ENCODE measurements around the gene UHRF1. TPM values are rescaled to one million over a fixed set of nuclear protein-coding genes. Genes with fewer than 3 reads are reported as not detected.

UHRF1 gene
- total and polyA plus RNA-seq, 2 of the 13 experiments (the other 11 are each of a cell fraction or from before 2014, with no cell fraction given) = 6.8 to 78.4 TPM

DNA sequence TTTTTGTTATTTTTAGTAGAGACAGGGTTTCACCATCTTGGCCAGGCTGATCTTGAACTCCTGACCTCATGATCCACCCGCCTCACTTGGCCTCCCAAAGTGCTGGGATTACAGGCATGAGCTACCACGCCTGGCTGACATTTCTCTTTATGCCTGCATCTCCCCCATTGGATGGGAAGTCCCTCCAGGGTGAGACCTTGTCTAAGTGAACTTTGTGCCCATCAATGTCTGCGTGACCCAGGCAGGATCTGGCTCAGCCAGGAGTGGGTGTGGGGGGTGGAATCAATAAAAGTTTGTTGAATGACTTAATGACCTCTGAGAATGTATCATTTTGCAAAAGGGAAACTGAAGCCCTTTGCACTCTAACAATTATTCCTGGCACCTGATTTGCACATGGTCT, 4.8 kb upstream of the UHRF1 start (continued):
- TF ChIP-seq, protein P1, sequence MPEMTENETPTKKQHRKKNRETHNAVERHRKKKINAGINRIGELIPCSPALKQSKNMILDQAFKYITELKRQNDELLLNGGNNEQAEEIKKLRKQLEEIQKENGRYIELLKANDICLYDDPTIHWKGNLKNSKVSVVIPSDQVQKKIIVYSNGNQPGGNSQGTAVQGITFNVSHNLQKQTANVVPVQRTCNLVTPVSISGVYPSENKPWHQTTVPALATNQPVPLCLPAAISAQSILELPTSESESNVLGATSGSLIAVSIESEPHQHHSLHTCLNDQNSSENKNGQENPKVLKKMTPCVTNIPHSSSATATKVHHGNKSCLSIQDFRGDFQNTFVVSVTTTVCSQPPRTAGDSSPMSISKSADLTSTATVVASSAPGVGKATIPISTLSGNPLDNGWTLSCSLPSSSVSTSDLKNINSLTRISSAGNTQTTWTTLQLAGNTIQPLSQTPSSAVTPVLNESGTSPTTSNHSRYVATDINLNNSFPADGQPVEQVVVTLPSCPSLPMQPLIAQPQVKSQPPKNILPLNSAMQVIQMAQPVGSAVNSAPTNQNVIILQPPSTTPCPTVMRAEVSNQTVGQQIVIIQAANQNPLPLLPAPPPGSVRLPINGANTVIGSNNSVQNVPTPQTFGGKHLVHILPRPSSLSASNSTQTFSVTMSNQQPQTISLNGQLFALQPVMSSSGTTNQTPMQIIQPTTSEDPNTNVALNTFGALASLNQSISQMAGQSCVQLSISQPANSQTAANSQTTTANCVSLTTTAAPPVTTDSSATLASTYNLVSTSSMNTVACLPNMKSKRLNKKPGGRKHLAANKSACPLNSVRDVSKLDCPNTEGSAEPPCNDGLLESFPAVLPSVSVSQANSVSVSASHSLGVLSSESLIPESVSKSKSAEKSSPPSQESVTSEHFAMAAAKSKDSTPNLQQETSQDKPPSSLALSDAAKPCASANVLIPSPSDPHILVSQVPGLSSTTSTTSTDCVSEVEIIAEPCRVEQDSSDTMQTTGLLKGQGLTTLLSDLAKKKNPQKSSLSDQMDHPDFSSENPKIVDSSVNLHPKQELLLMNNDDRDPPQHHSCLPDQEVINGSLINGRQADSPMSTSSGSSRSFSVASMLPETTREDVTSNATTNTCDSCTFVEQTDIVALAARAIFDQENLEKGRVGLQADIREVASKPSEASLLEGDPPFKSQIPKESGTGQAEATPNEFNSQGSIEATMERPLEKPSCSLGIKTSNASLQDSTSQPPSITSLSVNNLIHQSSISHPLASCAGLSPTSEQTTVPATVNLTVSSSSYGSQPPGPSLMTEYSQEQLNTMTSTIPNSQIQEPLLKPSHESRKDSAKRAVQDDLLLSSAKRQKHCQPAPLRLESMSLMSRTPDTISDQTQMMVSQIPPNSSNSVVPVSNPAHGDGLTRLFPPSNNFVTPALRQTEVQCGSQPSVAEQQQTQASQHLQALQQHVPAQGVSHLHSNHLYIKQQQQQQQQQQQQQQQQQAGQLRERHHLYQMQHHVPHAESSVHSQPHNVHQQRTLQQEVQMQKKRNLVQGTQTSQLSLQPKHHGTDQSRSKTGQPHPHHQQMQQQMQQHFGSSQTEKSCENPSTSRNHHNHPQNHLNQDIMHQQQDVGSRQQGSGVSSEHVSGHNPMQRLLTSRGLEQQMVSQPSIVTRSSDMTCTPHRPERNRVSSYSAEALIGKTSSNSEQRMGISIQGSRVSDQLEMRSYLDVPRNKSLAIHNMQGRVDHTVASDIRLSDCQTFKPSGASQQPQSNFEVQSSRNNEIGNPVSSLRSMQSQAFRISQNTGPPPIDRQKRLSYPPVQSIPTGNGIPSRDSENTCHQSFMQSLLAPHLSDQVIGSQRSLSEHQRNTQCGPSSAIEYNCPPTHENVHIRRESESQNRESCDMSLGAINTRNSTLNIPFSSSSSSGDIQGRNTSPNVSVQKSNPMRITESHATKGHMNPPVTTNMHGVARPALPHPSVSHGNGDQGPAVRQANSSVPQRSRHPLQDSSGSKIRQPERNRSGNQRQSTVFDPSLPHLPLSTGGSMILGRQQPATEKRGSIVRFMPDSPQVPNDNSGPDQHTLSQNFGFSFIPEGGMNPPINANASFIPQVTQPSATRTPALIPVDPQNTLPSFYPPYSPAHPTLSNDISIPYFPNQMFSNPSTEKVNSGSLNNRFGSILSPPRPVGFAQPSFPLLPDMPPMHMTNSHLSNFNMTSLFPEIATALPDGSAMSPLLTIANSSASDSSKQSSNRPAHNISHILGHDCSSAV (CRISPR knock-in tag; IDR thresholded peaks at IDR 0.05; ENCODE audit: borderline replicate concordance) = no peak
- TF ChIP-seq FOXC1 (CRISPR knock-in tag; IDR thresholded peaks at IDR 0.05; ENCODE audit: borderline replicate concordance) (no peak), SP4 (CRISPR knock-in tag; IDR thresholded peaks at IDR 0.05) (no peak), ZNF33B (CRISPR knock-in tag; IDR thresholded peaks at IDR 0.05) (no peak), TCF7L2 (IDR thresholded peaks at IDR 0.05; ENCODE audit: low read depth, low read length) (no peak), NR2F6 (IDR thresholded peaks at IDR 0.05) (0 out of 2 replicates have a peak, but pooled peaks have one; percentile 17), NR2F6 (CRISPR knock-in tag; IDR thresholded peaks at IDR 0.05) (0 out of 2 replicates have a peak, but pooled peaks have one; percentile 15), ZNF251 (CRISPR knock-in tag; IDR thresholded peaks at IDR 0.05) (no peak), ISX (CRISPR knock-in tag; conservative IDR thresholded peaks at IDR 0.05) (no peak), TCF12 (IDR thresholded peaks at IDR 0.05) (no peak), TCF12 (CRISPR knock-in tag; IDR thresholded peaks at IDR 0.05) (no peak)
- TF ChIP-seq, protein P2, sequence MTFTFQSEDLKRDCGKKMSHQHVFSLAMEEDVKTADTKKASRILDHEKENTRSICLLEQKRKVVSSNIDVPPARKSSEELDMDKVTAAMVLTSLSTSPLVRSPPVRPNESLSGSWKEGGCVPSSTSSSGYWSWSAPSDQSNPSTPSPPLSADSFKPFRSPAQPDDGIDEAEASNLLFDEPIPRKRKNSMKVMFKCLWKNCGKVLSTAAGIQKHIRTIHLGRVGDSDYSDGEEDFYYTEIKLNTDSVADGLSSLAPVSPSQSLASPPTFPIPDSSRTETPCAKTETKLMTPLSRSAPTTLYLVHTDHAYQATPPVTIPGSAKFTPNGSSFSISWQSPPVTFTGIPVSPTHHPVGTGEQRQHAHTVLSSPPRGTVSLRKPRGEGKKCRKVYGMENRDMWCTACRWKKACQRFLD (CRISPR knock-in tag; IDR thresholded peaks at IDR 0.05; ENCODE audit: borderline replicate concordance) = no peak
- TF ChIP-seq, protein P3, sequence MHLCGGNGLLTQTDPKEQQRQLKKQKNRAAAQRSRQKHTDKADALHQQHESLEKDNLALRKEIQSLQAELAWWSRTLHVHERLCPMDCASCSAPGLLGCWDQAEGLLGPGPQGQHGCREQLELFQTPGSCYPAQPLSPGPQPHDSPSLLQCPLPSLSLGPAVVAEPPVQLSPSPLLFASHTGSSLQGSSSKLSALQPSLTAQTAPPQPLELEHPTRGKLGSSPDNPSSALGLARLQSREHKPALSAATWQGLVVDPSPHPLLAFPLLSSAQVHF (CRISPR knock-in tag; IDR thresholded peaks at IDR 0.05) = no peak
- TF ChIP-seq, protein P4, sequence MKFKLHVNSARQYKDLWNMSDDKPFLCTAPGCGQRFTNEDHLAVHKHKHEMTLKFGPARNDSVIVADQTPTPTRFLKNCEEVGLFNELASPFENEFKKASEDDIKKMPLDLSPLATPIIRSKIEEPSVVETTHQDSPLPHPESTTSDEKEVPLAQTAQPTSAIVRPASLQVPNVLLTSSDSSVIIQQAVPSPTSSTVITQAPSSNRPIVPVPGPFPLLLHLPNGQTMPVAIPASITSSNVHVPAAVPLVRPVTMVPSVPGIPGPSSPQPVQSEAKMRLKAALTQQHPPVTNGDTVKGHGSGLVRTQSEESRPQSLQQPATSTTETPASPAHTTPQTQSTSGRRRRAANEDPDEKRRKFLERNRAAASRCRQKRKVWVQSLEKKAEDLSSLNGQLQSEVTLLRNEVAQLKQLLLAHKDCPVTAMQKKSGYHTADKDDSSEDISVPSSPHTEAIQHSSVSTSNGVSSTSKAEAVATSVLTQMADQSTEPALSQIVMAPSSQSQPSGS (CRISPR knock-in tag; IDR thresholded peaks at IDR 0.05) = no peak
- TF ChIP-seq, protein P5, sequence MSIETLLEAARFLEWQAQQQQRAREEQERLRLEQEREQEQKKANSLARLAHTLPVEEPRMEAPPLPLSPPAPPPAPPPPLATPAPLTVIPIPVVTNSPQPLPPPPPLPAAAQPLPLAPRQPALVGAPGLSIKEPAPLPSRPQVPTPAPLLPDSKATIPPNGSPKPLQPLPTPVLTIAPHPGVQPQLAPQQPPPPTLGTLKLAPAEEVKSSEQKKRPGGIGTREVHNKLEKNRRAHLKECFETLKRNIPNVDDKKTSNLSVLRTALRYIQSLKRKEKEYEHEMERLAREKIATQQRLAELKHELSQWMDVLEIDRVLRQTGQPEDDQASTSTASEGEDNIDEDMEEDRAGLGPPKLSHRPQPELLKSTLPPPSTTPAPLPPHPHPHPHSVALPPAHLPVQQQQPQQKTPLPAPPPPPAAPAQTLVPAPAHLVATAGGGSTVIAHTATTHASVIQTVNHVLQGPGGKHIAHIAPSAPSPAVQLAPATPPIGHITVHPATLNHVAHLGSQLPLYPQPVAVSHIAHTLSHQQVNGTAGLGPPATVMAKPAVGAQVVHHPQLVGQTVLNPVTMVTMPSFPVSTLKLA (IDR thresholded peaks at IDR 0.05) = no peak
- TF ChIP-seq, protein P6, sequence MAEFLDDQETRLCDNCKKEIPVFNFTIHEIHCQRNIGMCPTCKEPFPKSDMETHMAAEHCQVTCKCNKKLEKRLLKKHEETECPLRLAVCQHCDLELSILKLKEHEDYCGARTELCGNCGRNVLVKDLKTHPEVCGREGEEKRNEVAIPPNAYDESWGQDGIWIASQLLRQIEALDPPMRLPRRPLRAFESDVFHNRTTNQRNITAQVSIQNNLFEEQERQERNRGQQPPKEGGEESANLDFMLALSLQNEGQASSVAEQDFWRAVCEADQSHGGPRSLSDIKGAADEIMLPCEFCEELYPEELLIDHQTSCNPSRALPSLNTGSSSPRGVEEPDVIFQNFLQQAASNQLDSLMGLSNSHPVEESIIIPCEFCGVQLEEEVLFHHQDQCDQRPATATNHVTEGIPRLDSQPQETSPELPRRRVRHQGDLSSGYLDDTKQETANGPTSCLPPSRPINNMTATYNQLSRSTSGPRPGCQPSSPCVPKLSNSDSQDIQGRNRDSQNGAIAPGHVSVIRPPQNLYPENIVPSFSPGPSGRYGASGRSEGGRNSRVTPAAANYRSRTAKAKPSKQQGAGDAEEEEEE (CRISPR knock-in tag; IDR thresholded peaks at IDR 0.05; ENCODE audit: borderline replicate concordance) = no peak
